Colon (tissue), 2 donors: ENCODE data around the gene CD27.

Experiments used
- FAIRE-seq: peaks from 2 replicates; lab custom pipeline; 2012; peaks lifted over from hg19 to GRCh38; lab: Jason Lieb, UNC
- donor health status: control.
- donor health status: control.

The CD27 gene

DNA sequence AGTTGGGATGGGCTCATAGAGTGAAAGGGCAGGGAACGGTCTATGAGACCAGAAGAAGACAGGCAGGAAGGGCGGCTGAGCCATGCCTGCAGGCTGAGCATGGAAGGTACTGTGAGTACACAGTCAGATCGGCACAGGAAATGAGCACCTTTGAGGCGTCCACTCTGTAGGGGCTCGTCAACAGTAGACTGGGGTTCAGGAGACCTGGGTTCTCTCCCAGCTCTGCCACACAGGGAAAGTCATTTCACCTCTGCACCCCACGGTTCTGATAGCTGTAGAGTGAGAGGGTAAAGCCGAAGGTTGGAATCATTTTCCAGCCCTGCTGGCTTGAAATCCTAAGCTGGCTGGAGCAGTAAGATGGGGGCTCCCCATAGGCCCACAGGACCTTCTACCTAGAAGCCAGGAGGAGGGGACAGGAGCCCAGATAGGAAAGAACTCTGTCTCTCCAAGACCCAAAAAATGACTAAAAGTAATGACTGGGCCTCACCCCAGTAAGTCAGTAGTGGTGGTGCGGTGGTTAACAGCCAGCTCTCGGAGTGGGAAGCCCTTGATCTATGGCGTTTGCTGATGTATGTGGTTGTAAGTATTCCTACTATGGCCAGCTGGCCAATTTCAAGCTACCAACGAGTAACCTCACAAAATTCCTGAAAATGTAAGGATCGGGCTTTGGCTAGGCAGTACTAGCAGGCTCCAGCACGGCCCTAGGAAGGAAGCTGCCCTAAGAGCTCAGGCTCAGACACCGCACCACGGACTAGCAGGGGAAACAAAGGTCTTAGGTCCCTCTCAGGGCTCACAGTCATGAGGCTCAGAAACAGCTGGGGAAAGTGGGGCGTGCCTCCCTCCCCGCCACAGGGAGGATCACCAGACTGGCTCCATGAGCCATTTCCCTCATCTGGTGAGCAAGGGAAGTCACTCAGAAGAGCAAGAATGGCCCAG lies 10.3 kb upstream of the CD27 start:
- no peak for FAIRE-seq

DNA sequence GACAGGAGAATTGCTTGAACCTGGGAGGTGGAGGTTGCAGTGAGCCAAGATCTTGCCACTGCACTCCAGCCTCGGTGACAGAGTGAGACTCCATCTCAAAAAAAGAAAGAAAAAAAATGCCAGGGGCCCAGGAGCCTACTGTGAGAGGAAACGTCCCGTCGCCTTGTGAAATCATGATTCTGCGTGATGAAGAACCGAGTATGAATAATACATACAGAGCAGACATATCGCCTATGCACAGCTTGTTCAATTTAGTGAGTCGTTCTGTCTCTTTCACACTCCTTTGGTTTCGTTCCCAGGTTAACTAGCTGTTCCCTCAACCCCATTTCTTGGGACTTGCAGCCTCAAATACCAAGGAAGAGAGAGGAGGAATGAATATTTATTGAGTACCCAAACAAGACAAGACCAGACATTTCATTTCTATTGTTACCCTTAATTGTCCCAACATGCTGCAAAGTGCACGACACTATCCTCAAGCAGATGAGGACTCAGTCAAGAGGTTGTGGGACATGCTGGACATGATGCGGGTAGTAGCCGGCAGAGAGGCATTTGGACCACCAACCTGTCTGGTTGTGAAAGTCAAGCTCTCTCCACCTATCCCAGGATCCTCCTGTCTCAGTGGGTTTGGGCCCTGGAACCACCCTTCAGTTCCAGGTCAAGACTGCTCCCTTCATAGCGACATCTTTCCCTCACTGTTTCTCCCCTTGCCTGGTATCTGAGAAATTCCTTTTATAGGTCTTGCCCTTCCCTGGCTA lies 8.6 kb upstream of the CD27 start:
- FAIRE-seq, result no peak

DNA sequence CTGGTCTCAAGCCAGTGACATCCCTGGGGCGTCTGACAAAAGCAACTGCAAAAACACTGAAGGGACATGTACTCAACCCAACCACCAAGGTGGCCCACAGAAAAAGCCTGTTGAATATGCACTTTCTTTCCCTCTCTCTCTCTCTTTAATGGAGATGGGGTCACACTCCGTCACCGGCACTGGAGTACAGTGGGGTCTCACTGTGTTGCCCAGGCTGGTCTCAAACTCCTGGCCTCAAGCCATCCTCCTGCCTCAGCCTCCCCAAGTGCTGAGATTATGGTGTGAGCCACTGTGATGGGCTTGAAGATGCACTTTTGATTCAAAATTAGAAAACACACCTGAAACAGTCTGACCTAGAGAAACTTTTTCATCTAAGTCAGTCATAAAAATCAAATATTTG lies 7.2 kb upstream of the CD27 start:
- FAIRE-seq, result no peak

DNA sequence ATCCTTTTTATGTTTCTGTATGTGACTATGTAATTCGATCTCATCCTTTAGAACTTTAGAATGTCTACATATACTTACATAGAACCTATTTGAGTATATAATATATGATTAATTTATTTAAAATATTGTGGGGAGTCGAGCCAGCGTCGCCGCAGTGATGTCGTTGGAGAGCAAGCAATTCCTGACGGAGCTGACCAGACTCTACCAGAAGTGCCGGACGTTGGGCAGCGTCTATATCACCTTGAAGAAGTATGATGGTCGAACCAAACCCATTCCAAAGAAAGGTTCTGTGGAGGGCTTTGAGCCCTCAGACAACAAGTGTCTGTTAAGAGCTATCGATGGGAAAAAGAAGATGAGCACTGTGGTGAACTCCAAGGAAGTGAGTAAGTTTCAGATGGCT lies 6.4 kb upstream of the CD27 start:
- FAIRE-seq, result no peak

DNA sequence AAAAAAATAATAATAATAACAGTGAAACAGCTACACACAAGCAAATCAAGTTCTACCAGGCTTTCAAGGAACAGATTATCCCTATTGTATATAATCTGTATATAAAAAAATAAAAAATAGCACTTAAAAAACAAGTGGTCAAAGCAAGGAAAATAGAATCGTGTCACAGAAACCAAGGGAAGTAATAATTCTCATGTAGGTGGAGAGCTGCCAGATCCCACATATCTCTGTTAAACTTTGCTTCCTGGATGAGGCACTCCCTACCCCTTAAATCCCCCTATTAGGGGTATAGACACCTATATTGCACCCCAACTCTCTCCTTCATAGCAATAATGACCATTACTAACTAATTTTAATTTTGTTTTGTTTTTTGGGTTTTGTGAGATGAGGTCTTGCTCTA lies 4.4 kb upstream of the CD27 start:
- no peak for FAIRE-seq

DNA sequence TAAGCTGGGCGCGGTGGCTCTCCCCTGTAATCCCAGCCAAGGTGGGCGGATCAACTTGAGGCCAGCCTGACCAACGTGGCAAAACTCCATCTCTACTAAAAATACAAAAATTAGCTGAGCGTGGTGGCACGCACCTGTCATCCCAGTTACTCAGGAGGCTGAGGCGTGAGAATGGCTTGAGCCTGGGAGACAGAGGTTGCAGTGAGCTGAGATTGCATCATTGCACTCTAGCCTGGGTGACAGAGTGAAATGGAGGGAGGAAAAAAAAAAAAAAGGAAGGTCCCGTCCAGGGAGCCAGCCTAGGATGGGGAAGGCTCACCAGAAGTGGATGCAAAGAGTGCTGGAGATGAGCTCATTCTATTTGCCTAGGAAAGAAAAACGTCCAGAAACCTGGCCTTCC lies 1.9 kb upstream of the CD27 start:
- FAIRE-seq, result no peak

DNA sequence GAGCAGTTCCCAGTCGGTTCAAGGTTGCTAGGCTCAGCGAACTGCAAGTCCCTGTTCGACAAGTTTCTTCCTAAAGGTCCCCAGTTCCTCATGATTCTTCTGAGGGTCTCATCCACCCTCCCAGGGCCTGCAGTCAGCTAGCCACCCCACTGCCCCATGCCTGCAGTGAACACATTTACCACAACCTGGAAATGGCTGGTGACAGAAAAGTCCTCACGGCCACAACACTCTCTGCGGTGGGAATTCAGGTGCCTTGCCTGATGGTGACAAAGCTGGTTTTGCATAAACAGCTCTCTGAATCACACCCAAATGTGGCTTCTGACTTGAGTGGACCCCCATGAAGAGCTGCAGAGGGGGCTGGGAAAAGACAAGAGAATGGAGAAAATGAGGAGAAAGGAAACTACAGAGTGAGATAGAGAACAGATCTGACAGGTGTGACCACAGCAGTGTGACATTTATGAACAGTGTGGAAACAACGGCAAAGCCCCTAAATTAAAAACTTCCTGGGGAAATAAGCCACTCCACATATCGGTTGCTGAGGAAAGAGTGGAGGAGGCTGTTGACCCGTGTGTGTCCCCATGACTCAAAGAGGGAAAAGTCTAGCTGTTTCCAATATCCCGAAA lies 1.3 kb upstream of the CD27 start:
- no peak for FAIRE-seq

DNA sequence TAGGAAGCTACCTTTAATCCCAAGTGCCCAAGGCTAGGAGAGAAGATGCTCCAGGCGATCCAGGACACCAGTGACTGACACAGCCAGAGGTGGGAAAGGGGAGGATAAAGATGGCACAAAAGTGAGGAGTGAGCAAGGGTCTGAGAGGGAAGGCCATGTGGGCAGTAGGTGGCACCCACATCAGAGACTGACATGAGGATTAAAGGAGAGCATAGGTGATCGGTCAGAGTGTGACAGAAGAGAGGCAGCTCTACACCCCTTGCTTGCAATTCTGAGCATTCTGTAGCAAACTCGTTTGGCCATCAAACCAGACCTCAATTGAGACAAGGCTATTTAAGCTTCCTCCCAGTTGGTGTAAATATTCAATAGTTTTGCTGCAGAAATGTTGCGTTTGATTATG lies 724 bp upstream of the CD27 start:
- no peak for FAIRE-seq

DNA sequence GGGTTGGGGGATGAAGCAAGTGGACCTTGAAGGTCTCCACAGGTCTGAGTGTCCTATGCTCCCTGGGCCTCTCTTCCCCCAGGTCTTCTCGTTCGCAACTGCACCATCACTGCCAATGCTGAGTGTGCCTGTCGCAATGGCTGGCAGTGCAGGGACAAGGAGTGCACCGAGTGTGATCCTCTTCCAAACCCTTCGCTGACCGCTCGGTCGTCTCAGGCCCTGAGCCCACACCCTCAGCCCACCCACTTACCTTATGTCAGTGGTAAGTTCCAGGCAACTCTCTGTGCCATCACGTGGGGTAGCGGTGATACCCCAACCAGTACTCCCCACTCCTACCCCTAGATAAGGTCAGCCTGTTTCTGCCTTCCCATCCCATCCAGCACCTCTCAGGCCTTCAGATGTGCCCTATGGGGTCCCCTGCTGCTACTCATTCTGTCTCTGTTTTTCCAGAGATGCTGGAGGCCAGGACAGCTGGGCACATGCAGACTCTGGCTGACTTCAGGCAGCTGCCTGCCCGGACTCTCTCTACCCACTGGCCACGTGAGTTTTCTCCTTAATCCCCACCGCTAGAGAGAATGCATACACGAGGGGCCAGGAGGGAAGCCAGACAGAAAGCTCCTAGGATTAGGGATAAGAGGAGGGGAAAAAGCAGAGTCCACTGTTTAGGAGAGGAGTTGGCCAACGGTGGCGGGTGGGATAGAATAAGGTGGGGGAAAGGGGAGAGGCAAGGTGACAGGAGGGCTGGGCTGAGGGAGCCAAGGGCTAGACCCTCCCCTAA lies 5.5 kb downstream of the CD27 start:
- no peak for FAIRE-seq

DNA sequence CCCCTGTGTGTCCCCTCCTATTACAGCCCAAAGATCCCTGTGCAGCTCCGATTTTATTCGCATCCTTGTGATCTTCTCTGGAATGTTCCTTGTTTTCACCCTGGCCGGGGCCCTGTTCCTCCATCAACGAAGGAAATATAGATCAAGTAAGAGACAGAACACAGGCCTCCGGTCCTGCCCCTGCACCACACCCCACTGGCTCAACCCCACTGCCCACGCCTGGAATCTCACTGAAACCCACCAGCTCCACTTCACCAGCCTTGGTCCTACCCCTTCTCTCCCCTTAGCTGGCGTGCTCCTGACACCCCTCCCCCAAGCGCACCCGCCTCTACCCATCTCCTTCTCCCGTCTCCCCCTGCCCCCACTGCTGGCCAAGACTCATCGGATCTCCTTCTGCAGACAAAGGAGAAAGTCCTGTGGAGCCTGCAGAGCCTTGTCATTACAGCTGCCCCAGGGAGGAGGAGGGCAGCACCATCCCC lies 6.2 kb downstream of the CD27 start:
- no peak for FAIRE-seq

DNA sequence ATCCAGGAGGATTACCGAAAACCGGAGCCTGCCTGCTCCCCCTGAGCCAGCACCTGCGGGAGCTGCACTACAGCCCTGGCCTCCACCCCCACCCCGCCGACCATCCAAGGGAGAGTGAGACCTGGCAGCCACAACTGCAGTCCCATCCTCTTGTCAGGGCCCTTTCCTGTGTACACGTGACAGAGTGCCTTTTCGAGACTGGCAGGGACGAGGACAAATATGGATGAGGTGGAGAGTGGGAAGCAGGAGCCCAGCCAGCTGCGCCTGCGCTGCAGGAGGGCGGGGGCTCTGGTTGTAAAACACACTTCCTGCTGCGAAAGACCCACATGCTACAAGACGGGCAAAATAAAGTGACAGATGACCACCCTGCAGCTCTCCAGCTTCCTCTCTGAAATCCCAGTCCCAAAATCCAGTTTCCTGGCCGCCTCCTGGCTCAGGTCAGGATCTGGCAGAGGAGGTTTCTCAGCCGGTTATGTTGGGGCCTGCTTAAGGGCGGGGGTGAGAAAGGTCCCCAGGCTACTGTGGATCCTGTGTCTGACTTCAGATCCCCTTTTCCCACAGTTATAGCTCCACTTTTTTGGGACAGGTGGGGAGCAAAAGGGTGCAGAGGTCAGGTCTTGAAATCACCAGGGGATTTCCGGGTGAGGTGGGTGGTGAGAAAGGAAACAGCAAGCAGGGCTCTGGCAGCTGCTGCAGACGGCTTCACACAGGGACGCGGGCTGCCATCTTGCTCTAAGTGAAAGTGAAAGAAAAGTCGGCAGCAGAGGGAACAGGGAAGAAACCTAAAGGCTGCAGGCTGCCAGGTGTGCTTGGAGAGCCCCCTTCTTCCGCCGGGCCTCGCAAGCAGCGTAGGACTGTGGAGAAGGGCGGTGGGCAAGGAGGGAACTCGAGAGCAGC lies 6.8 kb downstream of the CD27 start, which contains the start of gene TAPBPL:
TSS of gene TAPBPL (plus strand) at position 695 of the 897 bp plus-strand sequence. CDS start 207 bp downstream, outside the sequence.
- no peak for FAIRE-seq

DNA sequence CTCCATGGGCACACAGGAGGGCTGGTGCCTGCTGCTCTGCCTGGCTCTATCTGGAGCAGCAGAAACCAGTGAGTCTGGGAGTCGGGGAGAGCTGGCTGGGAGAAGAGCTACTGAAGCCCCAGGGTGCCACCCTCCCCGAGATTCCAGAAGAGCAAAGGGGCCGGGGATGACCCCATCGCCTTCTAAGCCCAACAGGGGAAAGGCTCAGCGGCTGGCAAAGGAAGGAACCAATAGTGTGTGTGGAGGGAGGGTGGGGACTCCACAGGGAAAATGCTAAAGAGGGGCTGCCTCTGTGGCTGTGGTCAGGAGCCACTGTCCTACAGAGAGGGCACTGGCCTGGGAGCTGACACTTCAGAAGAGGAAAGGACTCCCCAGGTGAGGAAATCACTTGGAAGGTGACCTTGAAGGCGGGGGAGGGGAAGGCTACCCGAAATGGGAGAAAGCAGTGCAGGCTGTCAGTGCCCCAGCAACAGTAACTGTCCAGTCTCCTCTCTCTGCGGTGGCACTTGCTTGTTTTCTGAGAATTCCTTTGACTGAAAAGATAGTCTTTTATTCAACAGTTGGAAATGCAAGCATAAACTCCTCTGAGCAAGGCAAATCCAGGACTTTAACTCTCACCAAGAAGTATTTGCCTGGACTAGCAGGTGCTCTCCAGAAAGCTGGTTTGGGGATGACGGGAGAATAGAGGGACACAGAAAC lies 7.6 kb downstream of the CD27 start:
- no peak for FAIRE-seq

DNA sequence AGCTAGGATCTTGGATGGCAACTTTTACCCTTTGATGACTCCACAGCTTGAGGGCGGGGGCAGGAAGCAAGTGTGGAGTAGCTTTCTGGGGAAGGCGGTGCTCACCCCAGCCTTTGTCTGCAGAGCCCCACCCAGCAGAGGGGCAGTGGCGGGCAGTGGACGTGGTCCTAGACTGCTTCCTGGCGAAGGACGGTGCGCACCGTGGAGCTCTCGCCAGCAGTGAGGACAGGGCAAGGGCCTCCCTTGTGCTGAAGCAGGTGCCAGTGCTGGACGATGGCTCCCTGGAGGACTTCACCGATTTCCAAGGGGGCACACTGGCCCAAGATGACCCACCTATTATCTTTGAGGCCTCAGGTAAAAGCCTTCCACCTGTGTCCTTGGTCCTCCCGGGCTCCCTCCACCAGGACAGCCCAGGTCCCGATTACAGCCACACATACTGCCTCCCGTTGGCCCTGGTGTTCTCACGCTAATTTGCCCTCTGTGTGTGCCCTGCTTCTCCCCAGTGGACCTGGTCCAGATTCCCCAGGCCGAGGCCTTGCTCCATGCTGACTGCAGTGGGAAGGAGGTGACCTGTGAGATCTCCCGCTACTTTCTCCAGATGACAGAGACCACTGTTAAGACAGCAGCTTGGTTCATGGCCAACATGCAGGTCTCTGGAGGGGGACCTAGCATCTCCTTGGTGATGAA lies 8.3 kb downstream of the CD27 start:
- FAIRE-seq, result no peak

DNA sequence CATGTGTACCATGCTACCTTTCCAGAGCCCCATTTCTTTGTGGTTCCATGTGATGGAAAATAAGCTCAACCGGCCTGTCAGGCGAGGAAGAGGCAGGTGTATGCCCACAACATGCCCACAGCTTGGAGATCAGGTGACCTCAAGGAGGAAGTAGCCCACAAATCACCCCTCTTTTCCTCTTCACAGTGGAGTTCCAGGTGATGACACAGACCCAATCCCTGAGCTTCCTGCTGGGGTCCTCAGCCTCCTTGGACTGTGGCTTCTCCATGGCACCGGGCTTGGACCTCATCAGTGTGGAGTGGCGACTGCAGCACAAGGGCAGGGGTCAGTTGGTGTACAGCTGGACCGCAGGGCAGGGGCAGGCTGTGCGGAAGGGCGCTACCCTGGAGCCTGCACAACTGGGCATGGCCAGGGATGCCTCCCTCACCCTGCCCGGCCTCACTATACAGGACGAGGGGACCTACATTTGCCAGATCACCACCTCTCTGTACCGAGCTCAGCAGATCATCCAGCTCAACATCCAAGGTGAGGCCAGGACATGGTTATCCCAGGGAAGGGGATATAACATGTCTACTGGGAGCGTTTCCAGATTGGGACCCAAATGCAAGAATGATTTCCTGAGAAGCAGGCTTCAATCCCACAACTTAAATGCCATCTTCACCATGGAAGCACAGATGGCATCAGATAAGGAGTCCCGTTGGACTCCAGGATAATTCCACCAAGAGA lies 12.6 kb downstream of the CD27 start:
- FAIRE-seq, result no peak

DNA sequence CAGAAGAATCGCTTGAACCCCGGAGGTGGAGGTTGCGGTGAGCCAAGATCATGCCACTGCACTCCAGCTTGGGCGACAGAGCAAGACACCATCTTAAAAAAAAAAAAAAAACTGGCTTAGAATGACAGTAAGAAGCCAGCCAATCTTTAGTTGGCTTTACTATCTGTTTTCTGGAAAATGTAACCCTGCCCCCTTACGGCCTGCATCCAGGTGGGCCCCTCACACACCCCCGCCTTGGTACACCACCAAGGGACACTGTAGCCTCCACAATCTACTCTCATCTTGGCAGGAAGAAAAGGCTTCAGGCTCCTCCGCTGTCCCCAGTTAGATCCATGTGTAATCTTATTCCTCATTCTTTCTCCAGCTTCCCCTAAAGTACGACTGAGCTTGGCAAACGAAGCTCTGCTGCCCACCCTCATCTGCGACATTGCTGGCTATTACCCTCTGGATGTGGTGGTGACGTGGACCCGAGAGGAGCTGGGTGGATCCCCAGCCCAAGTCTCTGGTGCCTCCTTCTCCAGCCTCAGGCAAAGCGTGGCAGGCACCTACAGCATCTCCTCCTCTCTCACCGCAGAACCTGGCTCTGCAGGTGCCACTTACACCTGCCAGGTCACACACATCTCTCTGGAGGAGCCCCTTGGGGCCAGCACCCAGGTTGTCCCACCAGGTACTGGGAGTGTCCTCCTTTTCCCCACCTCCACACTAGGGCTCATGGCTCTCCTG lies 13.7 kb downstream of the CD27 start:
- no peak for FAIRE-seq

DNA sequence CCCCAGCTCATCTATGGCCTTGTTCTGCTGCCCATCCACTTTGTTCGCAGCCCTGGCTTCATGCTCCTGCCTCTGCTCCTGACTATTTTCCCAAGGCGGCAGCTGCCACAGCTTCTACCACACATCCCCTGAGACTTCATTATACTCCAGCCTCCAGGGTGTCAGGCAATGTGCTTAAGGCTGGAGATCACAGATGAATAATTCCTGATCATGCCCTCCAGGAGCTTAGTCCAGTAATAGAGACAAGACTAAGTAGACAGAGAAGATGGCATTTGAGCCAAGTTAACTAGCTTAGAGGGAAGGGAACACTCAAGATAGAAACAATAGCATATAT lies 14.2 kb downstream of the CD27 start:
- no peak for FAIRE-seq

DNA sequence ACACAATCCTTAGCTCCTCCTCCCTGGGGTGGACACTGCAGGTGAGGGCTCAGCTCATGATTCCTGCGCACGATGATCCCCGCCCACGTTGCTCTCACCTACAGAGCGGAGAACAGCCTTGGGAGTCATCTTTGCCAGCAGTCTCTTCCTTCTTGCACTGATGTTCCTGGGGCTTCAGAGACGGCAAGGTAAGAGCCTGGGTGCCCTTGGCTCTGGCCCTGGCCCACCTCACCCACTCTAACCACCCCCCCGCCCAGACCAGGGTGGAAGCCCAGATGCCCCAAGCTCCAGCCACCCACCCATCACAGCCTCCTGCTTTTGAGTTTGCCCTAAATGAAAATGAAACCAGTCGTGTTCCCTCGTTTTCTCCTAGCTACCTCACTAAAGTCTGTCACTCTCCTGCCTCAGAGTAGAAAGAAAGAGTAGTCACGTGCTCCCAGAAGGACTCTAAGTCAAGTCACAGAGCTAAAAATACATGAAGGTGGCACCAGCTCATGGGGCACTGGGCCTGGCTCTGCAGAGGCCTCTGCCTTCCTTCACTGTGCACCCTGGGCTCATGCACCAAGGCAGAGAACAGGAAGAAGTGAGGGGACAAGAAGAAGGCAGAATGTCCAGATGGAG lies 16.1 kb downstream of the CD27 start:
- FAIRE-seq, result no peak
